ENCODE data around the gene RUNX3. TPM values are rescaled to one million over a fixed set of nuclear protein-coding genes. Genes with fewer than 3 reads are reported as not detected.

The RUNX3 gene
- total and polyA plus RNA-seq, 4 donors = 0.43 to 1.1 (median 0.88) TPM

GRCh38 chr1:24948079-24948827 lies 18.2 kb upstream of the RUNX3 start:
- Histone ChIP-seq H3K27me3 (ENCODE audit: control insufficient read depth in 4 of 4, insufficient read depth in 4 of 4, low read length in 3 of 4) (no peaks in the 10 kb centered on the region), H3K4me3 (ENCODE audit: low read depth in 1 of 3, low read length in 3 of 3) (no peak overlapping the region), H3K36me3 (ENCODE audit: control insufficient read depth in 4 of 4, insufficient read depth in 3 of 4, low read depth in 1 of 4, low read length in 3 of 4) (no peaks in the 10 kb centered on the region), H3K4me1 (ENCODE audit: control insufficient read depth in 4 of 4, insufficient read depth in 4 of 4, low read length in 3 of 4) (peaks cover 0 to 6% (median 2%) of the 10 kb centered on the region in 4 donors), H3K27ac (ENCODE audit: low read depth in 1 of 2, low read length in 2 of 2) (no peak overlapping the region), H3K9ac (ENCODE audit: low read depth in 1 of 2, low read length in 2 of 2) (no peak overlapping the region), H3K9me3 (ENCODE audit: control insufficient read depth in 4 of 4, low read length in 3 of 4) (no peaks in the 10 kb centered on the region)
- 90% methylated on average over 9 of the region's 9 CpGs for WGBS
- TF ChIP-seq MAX (IDR thresholded peaks at IDR 0.05) (no peak), RXRA (IDR thresholded peaks at IDR 0.05) (no peak), GABPA (IDR thresholded peaks at IDR 0.05 in 1 of 2, conservative IDR thresholded peaks at IDR 0.05 in 1 of 2) (no peak), YY1 (IDR thresholded peaks at IDR 0.05) (no peak), JUND (IDR thresholded peaks at IDR 0.05) (no peak), ATF3 (IDR thresholded peaks at IDR 0.05) (no peak), EGR1 (IDR thresholded peaks at IDR 0.05; ENCODE audit: low read depth in 2 of 2) (no peak), CTCF (IDR thresholded peaks at IDR 0.05; ENCODE audit: low read depth, low read length, missing input control) (no peak), RAD21 (IDR thresholded peaks at IDR 0.05) (no peak), FOXA1 (IDR thresholded peaks at IDR 0.05) (no peak)
- DNase-seq (ENCODE audit: low spot score) = no peak

- Histone ChIP-seq H3K27ac (ENCODE audit: low read depth in 1 of 2, low read length in 2 of 2) (no peak overlapping the region), H3K27me3 (ENCODE audit: control insufficient read depth in 4 of 4, insufficient read depth in 4 of 4, low read length in 3 of 4) (no peaks in the 10 kb centered on the region), H3K36me3 (ENCODE audit: control insufficient read depth in 4 of 4, insufficient read depth in 3 of 4, low read depth in 1 of 4, low read length in 3 of 4) (no peaks in the 10 kb centered on the region), H3K9ac (ENCODE audit: low read depth in 1 of 2, low read length in 2 of 2) (no peak overlapping the region), H3K4me1 (ENCODE audit: control insufficient read depth in 4 of 4, insufficient read depth in 4 of 4, low read length in 3 of 4) (peaks cover 0 to 6% (median 2%) of the 10 kb centered on the region in 4 donors), H3K4me3 (ENCODE audit: low read depth in 1 of 3, low read length in 3 of 3) (no peak overlapping the region), H3K9me3 (ENCODE audit: control insufficient read depth in 4 of 4, low read length in 3 of 4) (no peaks in the 10 kb centered on the region)
- no peak for DNase-seq (ENCODE audit: low spot score)
- WGBS = 75% methylated on average over 13 of the region's 13 CpGs
- TF ChIP-seq REST (IDR thresholded peaks at IDR 0.05) (no peak), HNF4G (IDR thresholded peaks at IDR 0.05) (no peak), RAD21 (IDR thresholded peaks at IDR 0.05) (no peak), JUND (IDR thresholded peaks at IDR 0.05) (no peak), MAX (IDR thresholded peaks at IDR 0.05) (no peak), NR2F2 (IDR thresholded peaks at IDR 0.05) (no peak), RXRA (IDR thresholded peaks at IDR 0.05) (no peak), FOXA2 (IDR thresholded peaks at IDR 0.05) (no peak), GABPA (IDR thresholded peaks at IDR 0.05 in 1 of 2, conservative IDR thresholded peaks at IDR 0.05 in 1 of 2) (no peak), ZBTB33 (IDR thresholded peaks at IDR 0.05) (no peak), ATF3 (IDR thresholded peaks at IDR 0.05) (no peak), HNF4A (conservative IDR thresholded peaks at IDR 0.05) (no peak)
These were observed 17.0 kb upstream of the RUNX3 start for GRCh38 chr1:24946861-24947658.
